OCI-LY7 (cell line): Measurements from ENCODE around the gene DGLUCY. TPM values are rescaled to one million over a fixed set of nuclear protein-coding genes. Genes with fewer than 3 reads are reported as not detected.

Source experiments
- BruUV-seq: library from RNA; stranded (reverse); fragments of 400-500 nt; replicated peaks from 2 replicates; lab custom pipeline; 2021; lab: Mats Ljungman, UMichigan
- CTCF ChIA-PET: fragments of 300-600 bp; sonication (Branson Sonifier 250); formaldehyde crosslinking; loops from one replicate; lab custom pipeline; 2022; ENCODE audit warnings: antibody characterized with exemption; ENCODE audit not compliant: unreplicated experiment; lab: Charles Lee
- POLR2A ChIA-PET: fragments of 300-600 bp; sonication (Branson Sonifier 250); formaldehyde crosslinking; loops from one replicate; lab custom pipeline; 2022; ENCODE audit warnings: antibody characterized with exemption; lab: Charles Lee
- DNase-seq: peaks from one replicate; pipeline ENCODE4 v3.0.0-alpha.2; 2015; ENCODE audit warnings: low spot score
- H2AFZ ChIP-seq: fragments of 200-600 bp; sonication (generic), shearing (Covaris generic); 2 replicates; pipeline ENCODE4 v1.6.1; 2014; ENCODE audit warnings: mild to moderate bottlenecking, antibody characterized with exemption, low read length, moderate library complexity
- H3K27ac ChIP-seq: fragments of 200-600 bp; sonication (generic); 2 replicates; pipeline ENCODE4 v1.5.1; 2014; ENCODE audit warnings: mixed run types, low read depth, mild to moderate bottlenecking, moderate library complexity, low read length, inconsistent platforms; ENCODE audit not compliant: poor library complexity, severe bottlenecking
- H3K36me3 ChIP-seq: fragments of 200-600 bp; sonication (generic); 2 replicates; pipeline ENCODE4 v1.6.1; 2014; ENCODE audit warnings: mild to moderate bottlenecking, antibody characterized with exemption, low read length, moderate library complexity, mixed read lengths; ENCODE audit not compliant: insufficient read depth
- H3K4me1 ChIP-seq: fragments of 200-600 bp; sonication (generic); 2 replicates; pipeline ENCODE4 v1.5.1; 2014; ENCODE audit warnings: mild to moderate bottlenecking, low read length; ENCODE audit not compliant: insufficient read depth, poor library complexity, severe bottlenecking
- H3K4me2 ChIP-seq: fragments of 200-600 bp; sonication (generic); 2 replicates; pipeline ENCODE4 v1.6.1; 2014; ENCODE audit warnings: mild to moderate bottlenecking, low read length
- H3K4me3 ChIP-seq: fragments of 200-600 bp; sonication (generic); 2 replicates; pipeline ENCODE4 v1.5.1; 2014; ENCODE audit warnings: mild to moderate bottlenecking, low read depth, low read length; ENCODE audit not compliant: poor library complexity, severe bottlenecking
- H3K79me2 ChIP-seq: fragments of 200-600 bp; sonication (generic); 2 replicates; pipeline ENCODE4 v1.6.1; 2016; ENCODE audit warnings: low read depth, mild to moderate bottlenecking, low read length, moderate library complexity, mixed read lengths; ENCODE audit not compliant: insufficient read depth
- H3K9me2 ChIP-seq: fragments of 200-600 bp; sonication (generic); 2 replicates; pipeline ENCODE4 v1.6.1; 2016; ENCODE audit warnings: mild to moderate bottlenecking, low read length, mixed read lengths; ENCODE audit not compliant: insufficient read depth
- H3K9me3 ChIP-seq: fragments of 200-600 bp; sonication (generic); 2 replicates; pipeline ENCODE4 v1.6.1; 2014; ENCODE audit warnings: mild to moderate bottlenecking, mixed run types, low read length, mixed read lengths
- H4K20me1 ChIP-seq: fragments of 200-600 bp; sonication (generic); 2 replicates; pipeline ENCODE4 v1.6.1; 2014; ENCODE audit warnings: mild to moderate bottlenecking, antibody characterized with exemption, low read length, moderate library complexity, mixed read lengths; ENCODE audit not compliant: insufficient read depth
- CTCF ChIP-seq: fragments of 200-600 bp; sonication (generic); conservative IDR thresholded peaks from 2 replicates; pipeline ENCODE4 v1.5.1; 2014; ENCODE audit warnings: mild to moderate bottlenecking, antibody characterized with exemption, low read length, moderate library complexity, mixed read lengths
- EZH2phosphoT487 ChIP-seq: fragments of 200-600 bp; sonication (generic); IDR thresholded peaks from 2 replicates; pipeline ENCODE4 v1.6.1; 2018; ENCODE audit warnings: low read depth, borderline replicate concordance, mild to moderate bottlenecking, mixed run types, antibody characterized with exemption, low read length, moderate library complexity, mixed read lengths
- intact Hi-C: fragments of 100-400 bp; cut with micrococcal nuclease; formaldehyde crosslinking; loops from one replicate; pipeline ENCODE4 v1.10.0; 2022; ENCODE audit not compliant: unreplicated experiment
- total RNA-seq, 2 experiments: library from RNA; depleted of rRNA in 1 of 2; stranded (reverse); fragments of >200 nt in 1 of 2; shearing (Covaris generic) in 1 of 2; gene quantifications; 2 replicates each; pipeline ENCODE4 v1.2.3, GENCODE V29; 2014 to 2022

DGLUCY gene
- total RNA-seq, 2 experiments from 2014 or later: 37.6 to 56.8 TPM

GRCh38 chr14:91235841-91236240 is 122.0 kb downstream of the DGLUCY start:
- no TSS peak for BruUV-seq
- H3K27ac ChIP-seq: no peak overlapping the region
- no peaks in the 10 kb centered on the region for H3K79me2 ChIP-seq
- no peak for DNase-seq
- H3K4me2 ChIP-seq: no peak overlapping the region
- H4K20me1 ChIP-seq: no peaks in the 10 kb centered on the region
- no peaks in the 10 kb centered on the region for H3K9me2 ChIP-seq
- ChIA-PET POLR2A (interaction anchor here (0.6 to 0.7 kb wide), 2 partner anchors 8 to 11 kb away, joined by 4 read pairs; partner anchors contain the start of gene GPR68), CTCF (no interaction called here)
- peaks cover under 1% of the 10 kb centered on the region for H3K4me1 ChIP-seq
- TF ChIP-seq CTCF (no peak), EZH2phosphoT487 (no peak)
- peaks cover 7% of the 10 kb centered on the region for H3K36me3 ChIP-seq
- H3K4me3 ChIP-seq: no peak overlapping the region
- no peak overlapping the region for H2AFZ ChIP-seq
- intact Hi-C loops: no loop called here
- peaks cover 7% of the 10 kb centered on the region for H3K9me3 ChIP-seq

- H3K79me2 ChIP-seq: no peaks in the 10 kb centered on the region
- no peak for DNase-seq
- no peaks in the 10 kb centered on the region for H3K36me3 ChIP-seq
- H3K9me3 ChIP-seq: no peaks in the 10 kb centered on the region
- POLR2A ChIA-PET: no interaction called here
- TF ChIP-seq CTCF (no peak), EZH2phosphoT487 (no peak)
- no peak overlapping the region for H3K4me3 ChIP-seq
- CTCF ChIA-PET: no interaction called here
- H3K4me1 ChIP-seq: peaks cover 14% of the 10 kb centered on the region
- intact Hi-C loops: no loop called here
- H4K20me1 ChIP-seq: no peaks in the 10 kb centered on the region
- no peak overlapping the region for H3K4me2 ChIP-seq
- BruUV-seq: no TSS peak
- no peak overlapping the region for H3K27ac ChIP-seq
- H2AFZ ChIP-seq: no peak overlapping the region
- no peaks in the 10 kb centered on the region for H3K9me2 ChIP-seq
Measured at GRCh38 chr14:91237219-91237618, 123.3 kb downstream of the DGLUCY start.

GRCh38 chr14:91238085-91238484 is 124.2 kb downstream of the DGLUCY start:
- Histone ChIP-seq H3K4me2 (no peak overlapping the region), H2AFZ (no peak overlapping the region), H3K4me3 (no peak overlapping the region), H4K20me1 (no peaks in the 10 kb centered on the region), H3K79me2 (no peaks in the 10 kb centered on the region), H3K27ac (no peak overlapping the region), H3K36me3 (no peaks in the 10 kb centered on the region), H3K4me1 (peaks cover 23% of the 10 kb centered on the region), H3K9me3 (no peaks in the 10 kb centered on the region), H3K9me2 (no peaks in the 10 kb centered on the region)
- CTCF ChIA-PET: no interaction called here
- TF ChIP-seq CTCF (no peak), EZH2phosphoT487 (no peak)
- POLR2A ChIA-PET: no interaction called here
- no TSS peak for BruUV-seq
- no peak for DNase-seq
- intact Hi-C loops: no loop called here
